ENCODE data around the gene ZNF638. TPM values are rescaled to one million over a fixed set of nuclear protein-coding genes. Genes with fewer than 3 reads are reported as not detected.

The ZNF638 gene
- total and polyA plus RNA-seq, 2 of the 4 experiments (the other 2 are of a cell fraction) = 46.4 to 129 TPM

- POLR2A ChIA-PET (ENCODE audit: unreplicated experiment) = no interaction called here
- H3K23ac ChIP-seq (ENCODE audit: low read depth, low read length) = no peak overlapping the region; the same call in 1 of the 2 replicates
- no peak overlapping the region for H2BK120ac ChIP-seq (ENCODE audit: low read depth, low read length)
- no peak overlapping the region for H2BK5ac ChIP-seq (ENCODE audit: low read depth, low read length, poor library complexity, severe bottlenecking)
- H3K79me1 ChIP-seq (ENCODE audit: low read depth in 1 of 2, low read length in 2 of 2) = peaks cover 22 to 55% of the 10 kb centered on the region in 2 experiments
- H3K4ac ChIP-seq (ENCODE audit: low read depth, low read length) = no peak overlapping the region
- dilution Hi-C loops (cut with HindIII; ENCODE audit: low sequenced_read_pairs, unreplicated experiment) = no loop called here
- no TSS peak for BruUV-seq (replicated peaks)
- H4K91ac ChIP-seq (ENCODE audit: insufficient read depth, low read depth, low read length) = no peak overlapping the region
- peaks cover 6% of the 10 kb centered on the region; the same call in 1 of the 2 replicates for H3K9me1 ChIP-seq (ENCODE audit: insufficient read depth, low read length)
- H2AK9ac ChIP-seq (replicated peaks; ENCODE audit: low read depth, low read length, poor library complexity) = no peak overlapping the region
- ATAC-seq (ENCODE audit: low read depth) (no peak), DNase-seq (no peak)
- H4K5ac ChIP-seq (ENCODE audit: low read depth, low read length) = no peak overlapping the region
- H3K4me3 ChIP-seq (ENCODE audit: insufficient read depth, low read depth, low read length) = no peak overlapping the region
- no peak for TF ChIP-seq RAD21 (IDR thresholded peaks at IDR 0.05; ENCODE audit: low read length)
- no peak for TF ChIP-seq FOS (IDR thresholded peaks at IDR 0.05; ENCODE audit: low read depth, low read length)
- no peak for TF ChIP-seq NFE2L2 (IDR thresholded peaks at IDR 0.05; ENCODE audit: low read depth, low read length)
- TF ChIP-seq ELK1 (IDR thresholded peaks at IDR 0.05; ENCODE audit: borderline replicate concordance, low read depth, low read length) = no peak
- no peak for TF ChIP-seq CTCF (conservative IDR thresholded peaks at IDR 0.05; ENCODE audit: low read depth, low read length)
- TF ChIP-seq CHD1 (IDR thresholded peaks at IDR 0.05; ENCODE audit: low read depth, low read length) = no peak
- no peak for TF ChIP-seq USF2 (IDR thresholded peaks at IDR 0.05; ENCODE audit: low read depth, low read length)
- TF ChIP-seq MAZ (IDR thresholded peaks at IDR 0.05; ENCODE audit: borderline replicate concordance, low read depth, low read length) = no peak
- no peak for TF ChIP-seq BHLHE40 (IDR thresholded peaks at IDR 0.05; ENCODE audit: low read depth, low read length)
- TF ChIP-seq POLR2A (IDR thresholded peaks at IDR 0.05; ENCODE audit: low read depth, low read length) = no peak
- no peak for TF ChIP-seq SMC3 (IDR thresholded peaks at IDR 0.05; ENCODE audit: low read depth, low read length)
- no peak for TF ChIP-seq RFX5 (IDR thresholded peaks at IDR 0.05; ENCODE audit: low read depth, low read length)
- no peak for TF ChIP-seq MXI1 (IDR thresholded peaks at IDR 0.05; ENCODE audit: borderline replicate concordance, low read depth, low read length)
- in situ Hi-C loops (cut with MboI; ENCODE audit: low sequenced_read_pairs) = no loop called here
- H3K27ac ChIP-seq (ENCODE audit: insufficient read depth, low read length) = no peak overlapping the region
- no peak overlapping the region for H3K4me2 ChIP-seq (ENCODE audit: low read depth, low read length)
- H2BK15ac ChIP-seq (ENCODE audit: low read depth, low read length) = no peak overlapping the region
- H3K14ac ChIP-seq (replicated peaks; ENCODE audit: low read depth, low read length) = no peak overlapping the region
- intact Hi-C loops (cut with micrococcal nuclease) = loop anchor here (5.0 to 10.0 kb wide), 2 partner anchors 38 to 205 kb away; partner anchors contain the start of genes MCEE and MPHOSPH10
- no peaks in the 10 kb centered on the region for H3K27me3 ChIP-seq (ENCODE audit: control insufficient read depth, insufficient read depth, low read length)
- no CpG with 5 or more reads among the region's 2 CpGs for WGBS, 2 experiments (ENCODE audit: extremely low coverage in 2 of 2, insufficient read length in 1 of 2)
- H2AK5ac ChIP-seq (ENCODE audit: low read depth, low read length) = no peak overlapping the region
- peaks cover 83% of the 10 kb centered on the region for H4K20me1 ChIP-seq (ENCODE audit: insufficient read depth, low read length)
- peaks cover 3% of the 10 kb centered on the region; the same call in 1 of the 2 replicates for H3K36me3 ChIP-seq (ENCODE audit: control insufficient read depth, insufficient read depth, low read length)
- H3K56ac ChIP-seq (ENCODE audit: extremely low read depth, insufficient read depth, low read length) = no peak overlapping the region
- no peak overlapping the region for H3K9ac ChIP-seq (ENCODE audit: low read depth, low read length)
- H3K4me1 ChIP-seq (ENCODE audit: control insufficient read depth, insufficient read depth, low read length) = peaks cover 2% of the 10 kb centered on the region; the same call in 1 of the 2 replicates
- H4K8ac ChIP-seq (ENCODE audit: low read depth in 2 of 2, low read length in 2 of 2) = no peak overlapping the region
- no peaks in the 10 kb centered on the region for H3K9me3 ChIP-seq (ENCODE audit: control insufficient read depth, insufficient read depth, low read length)
- no peak overlapping the region for H2BK20ac ChIP-seq (ENCODE audit: low read depth, low read length)
- no peak overlapping the region for H2AFZ ChIP-seq (replicated peaks; ENCODE audit: low read length, poor library complexity)
- CTCF ChIA-PET = no interaction called here
- H3K18ac ChIP-seq (ENCODE audit: low read depth, low read length) = no peak overlapping the region
Measured at GRCh38 chr2:71339685-71340084, 8.1 kb downstream of the ZNF638 start.

All from IMR-90 (cell line).